Adrenal gland (tissue), 12 donors: ENCODE results near the gene UBE2R2. TPM values are rescaled to one million over a fixed set of nuclear protein-coding genes. Genes with fewer than 3 reads are reported as not detected.

Experiments
- DNase-seq, 7 donors: peaks; one replicate each; pipeline ENCODE4 v3.0.0-alpha.2; 2019 to 2020
- H3K27ac ChIP-seq, 5 donors: fragments of 200-600 bp; sonication (generic) in 4 of 5; 1 replicate in 3 of 5; 2 replicates in 2 of 5; pipeline versions ENCODE4 v1.5.1 to v1.8.0; 2016 to 2020; ENCODE audit warnings: mild to moderate bottlenecking in 1 of 5
- H3K27me3 ChIP-seq: fragments of 200-600 bp; 2 replicates; pipeline ENCODE4 v1.8.0; 2021
- H3K36me3 ChIP-seq, 2 donors: fragments of 200-600 bp; replicated peaks in 1 of 2; 1 replicate in 1 of 2; 2 replicates in 1 of 2; pipeline versions ENCODE4 v1.5.1 to v1.8.0; 2018 to 2022
- H3K4me1 ChIP-seq, 2 donors: fragments of 200-600 bp; replicated peaks in 1 of 2; 1 replicate in 1 of 2; 2 replicates in 1 of 2; pipeline versions ENCODE4 v1.5.1 to v1.8.0; 2018 to 2021
- H3K4me3 ChIP-seq, 4 donors: fragments of 200-600 bp; sonication (generic) in 3 of 4; one replicate each; pipeline ENCODE4 v1.5.1; 2016 to 2018
- H3K9me3 ChIP-seq, 3 donors: fragments of 200-600 bp; sonication (generic) in 1 of 3; replicated peaks in 1 of 3; 1 replicate in 2 of 3; 2 replicates in 1 of 3; pipeline versions ENCODE4 v1.5.1 to v1.8.0; 2016 to 2021
- POLR2A ChIP-seq, 2 donors: fragments of 450-650 bp; IDR thresholded peaks; one replicate each; pipeline ENCODE4 v1.6.1; 2017; ENCODE audit warnings: antibody characterized with exemption in 2 of 2, mild to moderate bottlenecking in 2 of 2, moderate library complexity in 1 of 2
- WGBS, 4 donors: extraction: QIAGEN DNeasy Blood & Tissue Kit in 2 of 4; methylation state at CpG; one replicate each; pipeline versions ENCODE4 v1.1.5 to v1.1.7; 2013 to 2017; 5-methylcytosine and 5-hydroxymethylcytosine counted together
- intact Hi-C, 2 donors: fragments of 100-400 bp; cut with DNase I; formaldehyde crosslinking; loops; one replicate each; pipeline versions ENCODE4 v1.14.1 to v1.15.0; 2022 to 2023
- polyA plus RNA-seq, 3 donors: library from polyadenylated mRNA; stranded (reverse); fragments of 200-250 nt in 2 of 3; fragments of 350-450 nt in 1 of 3; fragmentation: Illumina TruSeq in 1 of 3; extraction: RNeasy Lipid Tissue Mini Kit (QIAGEN cat#74804) in 1 of 3; gene quantifications; one replicate each; pipeline ENCODE4 v1.2.3, GENCODE V29; 2013 to 2014
- total RNA-seq, 9 donors: library from RNA; depleted of rRNA in 4 of 9; stranded (reverse); fragments of >200 nt in 4 of 9; fragments of 120-200 nt in 1 of 9; fragmentation: NEBNext Ultra II Directional in 1 of 9; extraction: Animal tissue kit (Norgen Biotek cat#: 25700) in 1 of 9; gene quantifications; one replicate each; pipeline versions ENCODE4 v1.1.0 to v1.2.4, GENCODE V29; 2013 to 2023
- TF ChIP-seq, protein P1 (sequence below), 6 experiments: fragments of 450-650 bp in 4 of 6; fragments of 200-600 bp in 2 of 6; sonication (generic) in 1 of 6; IDR thresholded peaks; 1 replicate in 5 of 6; 2 replicates in 1 of 6; pipeline versions ENCODE4 v1.5.1 to v1.8.0; 2016 to 2021; ENCODE audit warnings: antibody characterized with exemption in 6 of 6, mild to moderate bottlenecking in 2 of 6, moderate library complexity in 1 of 6
- donor health status: healthy with polysubstance abuse.
- donor health status: Bipolar disorder and iron deficiency.
- donor health status: DM: yes; HTN: yes; CAD: no.
- donor health status: DM: no; HTN: no; CAD: no.
- donor health status: DM: no; HTN: no; CAD: no.
- donor health status: DM: yes; HTN: yes; CAD: no.

Gene UBE2R2
- total and polyA plus RNA-seq, 12 donors, result 12.8 to 46.7 (median 26.9) TPM

DNA sequence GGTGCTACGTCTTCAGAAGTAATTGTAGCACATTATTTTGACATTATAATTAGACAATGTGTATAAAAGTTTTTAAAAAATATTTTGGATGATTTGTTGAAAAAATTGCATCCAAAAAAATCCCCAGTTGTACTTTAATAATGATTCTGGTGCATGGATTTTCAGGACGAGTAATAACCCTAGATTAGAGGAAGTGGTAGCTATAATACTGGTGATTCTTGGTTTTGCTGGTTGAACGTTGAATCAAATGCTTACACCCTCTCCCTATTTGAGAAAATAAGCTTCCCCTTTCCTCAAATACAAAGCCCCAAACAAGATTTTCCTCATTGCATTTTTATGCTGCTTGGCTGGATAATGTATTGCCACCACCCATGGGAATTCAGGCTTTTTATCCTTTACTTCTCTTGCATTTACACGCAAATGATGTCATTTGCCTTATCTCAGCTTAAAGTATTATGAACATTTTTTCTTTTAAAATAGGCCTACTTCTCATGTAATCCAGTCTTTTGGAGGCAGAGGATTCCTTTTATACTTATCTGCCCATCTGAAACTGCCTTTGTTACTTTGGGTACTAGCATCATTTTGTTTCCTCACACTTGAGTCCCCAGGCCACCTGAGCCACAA is 86.3 kb downstream of the UBE2R2 start:
- DNase-seq, result no peak
- H3K27me3 ChIP-seq, result no peaks in the 10 kb centered on the region
- TF ChIP-seq, protein P1, sequence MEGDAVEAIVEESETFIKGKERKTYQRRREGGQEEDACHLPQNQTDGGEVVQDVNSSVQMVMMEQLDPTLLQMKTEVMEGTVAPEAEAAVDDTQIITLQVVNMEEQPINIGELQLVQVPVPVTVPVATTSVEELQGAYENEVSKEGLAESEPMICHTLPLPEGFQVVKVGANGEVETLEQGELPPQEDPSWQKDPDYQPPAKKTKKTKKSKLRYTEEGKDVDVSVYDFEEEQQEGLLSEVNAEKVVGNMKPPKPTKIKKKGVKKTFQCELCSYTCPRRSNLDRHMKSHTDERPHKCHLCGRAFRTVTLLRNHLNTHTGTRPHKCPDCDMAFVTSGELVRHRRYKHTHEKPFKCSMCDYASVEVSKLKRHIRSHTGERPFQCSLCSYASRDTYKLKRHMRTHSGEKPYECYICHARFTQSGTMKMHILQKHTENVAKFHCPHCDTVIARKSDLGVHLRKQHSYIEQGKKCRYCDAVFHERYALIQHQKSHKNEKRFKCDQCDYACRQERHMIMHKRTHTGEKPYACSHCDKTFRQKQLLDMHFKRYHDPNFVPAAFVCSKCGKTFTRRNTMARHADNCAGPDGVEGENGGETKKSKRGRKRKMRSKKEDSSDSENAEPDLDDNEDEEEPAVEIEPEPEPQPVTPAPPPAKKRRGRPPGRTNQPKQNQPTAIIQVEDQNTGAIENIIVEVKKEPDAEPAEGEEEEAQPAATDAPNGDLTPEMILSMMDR (IDR thresholded peaks at IDR 0.05), result no peak
- no peak for TF ChIP-seq POLR2A (IDR thresholded peaks at IDR 0.05)
- H3K4me3 ChIP-seq, result no peak overlapping the region
- no peaks in the 10 kb centered on the region for H3K4me1 ChIP-seq
- H3K36me3 ChIP-seq, result peaks cover 0 to 8% of the 10 kb centered on the region in 2 donors
- 78 to 84% (median 82%) methylated on average over 4 of the region's 4 CpGs for WGBS, 4 donors
- H3K27ac ChIP-seq, result no peak overlapping the region
- intact Hi-C loops, result no loop called here
- H3K9me3 ChIP-seq, result no peaks in the 10 kb centered on the region

DNA sequence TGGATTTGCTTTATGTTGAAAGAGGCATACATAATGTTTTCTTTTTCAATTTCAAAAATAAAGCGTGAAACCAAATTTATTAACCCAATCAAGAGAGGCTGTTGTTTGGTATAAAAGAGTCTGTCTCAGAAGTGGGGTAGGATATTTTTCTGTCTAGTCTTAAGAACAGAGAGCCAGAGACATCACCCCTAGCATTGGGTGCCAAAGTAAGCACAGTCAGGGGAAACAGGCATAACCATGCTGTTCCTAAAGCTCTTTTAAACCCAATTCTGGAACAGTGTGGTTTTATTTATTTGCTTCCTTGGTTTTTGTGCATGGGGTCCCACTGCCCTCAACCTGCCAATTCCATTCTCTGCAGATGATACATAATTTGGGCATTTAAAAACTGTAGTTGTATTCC is 88.2 kb downstream of the UBE2R2 start:
- TF ChIP-seq, protein P1 (IDR thresholded peaks at IDR 0.05), result no peak
- no peak for TF ChIP-seq POLR2A (IDR thresholded peaks at IDR 0.05)
- no peaks in the 10 kb centered on the region for H3K9me3 ChIP-seq
- intact Hi-C loops, result no loop called here
- no peaks in the 10 kb centered on the region for H3K27me3 ChIP-seq
- H3K4me1 ChIP-seq, result no peaks in the 10 kb centered on the region
- no peak overlapping the region for H3K27ac ChIP-seq
- 90 to 92% (median 92%) methylated on average over 1 of the region's 1 CpG for WGBS, 4 donors
- H3K36me3 ChIP-seq, result peaks cover 0 to 8% of the 10 kb centered on the region in 2 donors
- no peak overlapping the region for H3K4me3 ChIP-seq
- no peak for DNase-seq

DNA sequence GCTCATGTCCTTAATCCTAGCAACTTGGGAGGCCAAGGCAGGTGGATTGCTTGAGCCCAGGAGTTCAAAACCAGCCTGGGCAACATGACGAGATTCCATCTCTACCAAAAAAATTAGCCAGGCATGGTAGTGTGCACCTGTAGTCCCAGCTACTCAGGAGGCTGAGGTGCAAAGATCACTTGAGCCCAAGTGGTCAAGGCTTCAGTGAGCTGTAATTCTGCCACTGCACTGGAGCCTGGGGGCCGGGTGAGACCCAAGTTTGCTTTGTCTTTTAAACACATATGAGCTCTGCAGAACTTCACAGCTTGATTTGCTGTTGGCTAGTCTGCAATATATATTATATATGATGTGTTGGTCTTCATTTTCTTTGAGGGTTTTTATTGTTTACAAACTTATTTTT is 89.8 kb downstream of the UBE2R2 start:
- no peaks in the 10 kb centered on the region for H3K9me3 ChIP-seq
- no peaks in the 10 kb centered on the region for H3K4me1 ChIP-seq
- no peaks in the 10 kb centered on the region for H3K27me3 ChIP-seq
- DNase-seq, result no peak
- intact Hi-C loops, result no loop called here
- WGBS, 4 donors, result 91 to 98% (median 97%) methylated on average over 2 of the region's 2 CpGs
- H3K4me3 ChIP-seq, result no peak overlapping the region
- TF ChIP-seq POLR2A (IDR thresholded peaks at IDR 0.05), result no peak
- TF ChIP-seq, protein P1 (IDR thresholded peaks at IDR 0.05), result no peak
- no peaks in the 10 kb centered on the region for H3K36me3 ChIP-seq
- no peak overlapping the region for H3K27ac ChIP-seq

DNA sequence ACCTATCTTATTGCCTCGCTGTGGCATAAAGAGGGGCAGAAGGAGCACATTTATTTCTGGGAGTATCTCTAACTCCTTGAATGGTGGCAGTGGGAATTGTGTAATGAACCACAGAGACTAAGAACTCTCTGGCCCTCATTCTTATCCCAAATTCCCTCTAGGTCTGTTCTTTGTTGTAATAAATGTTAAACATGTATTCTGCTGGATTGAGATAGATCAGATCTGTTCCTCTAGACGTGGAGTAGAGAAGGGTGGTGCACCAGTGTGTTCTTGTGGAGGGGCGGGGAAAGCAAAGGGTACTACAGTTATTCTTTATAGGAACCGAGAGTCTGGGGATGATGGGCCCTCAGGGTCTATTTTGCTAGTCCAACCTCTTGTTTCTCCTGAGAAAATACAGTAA is 90.4 kb downstream of the UBE2R2 start:
- TF ChIP-seq, protein P1 (IDR thresholded peaks at IDR 0.05), result no peak
- TF ChIP-seq POLR2A (IDR thresholded peaks at IDR 0.05), result no peak
- 74 to 84% (median 78%) methylated on average over 4 of the region's 4 CpGs for WGBS, 4 donors

More for the DNA sequence above, 90.4 kb downstream of the UBE2R2 start:
- Histone ChIP-seq H3K9me3 (no peaks in the 10 kb centered on the region), H3K4me1 (no peaks in the 10 kb centered on the region), H3K36me3 (peaks cover 0 to 4% of the 10 kb centered on the region in 2 donors), H3K4me3 (no peak overlapping the region), H3K27ac (no peak overlapping the region), H3K27me3 (no peaks in the 10 kb centered on the region)
- intact Hi-C loops, result no loop called here
- no peak for DNase-seq
